ENCODE measurements around the gene ECI1.

The ECI1 gene

GRCh38 chr16:2208308-2208707 is 43.1 kb downstream of the ECI1 start:
- TF ChIP-seq FOXP2 (optimal IDR thresholded peaks at IDR 0.05; ENCODE audit: borderline replicate concordance, extremely low read depth, extremely low read length, insufficient read depth) (no peak), TAF1 (IDR thresholded peaks at IDR 0.05; ENCODE audit: borderline replicate concordance, insufficient read depth, low read length) (no peak), SIN3A (IDR thresholded peaks at IDR 0.05; ENCODE audit: borderline replicate concordance, insufficient read depth, low read length) (no peak), POLR2AphosphoS5 (IDR thresholded peaks at IDR 0.05; ENCODE audit: low read depth, low read length) (no peak)
- TF ChIP-seq, protein P1, sequence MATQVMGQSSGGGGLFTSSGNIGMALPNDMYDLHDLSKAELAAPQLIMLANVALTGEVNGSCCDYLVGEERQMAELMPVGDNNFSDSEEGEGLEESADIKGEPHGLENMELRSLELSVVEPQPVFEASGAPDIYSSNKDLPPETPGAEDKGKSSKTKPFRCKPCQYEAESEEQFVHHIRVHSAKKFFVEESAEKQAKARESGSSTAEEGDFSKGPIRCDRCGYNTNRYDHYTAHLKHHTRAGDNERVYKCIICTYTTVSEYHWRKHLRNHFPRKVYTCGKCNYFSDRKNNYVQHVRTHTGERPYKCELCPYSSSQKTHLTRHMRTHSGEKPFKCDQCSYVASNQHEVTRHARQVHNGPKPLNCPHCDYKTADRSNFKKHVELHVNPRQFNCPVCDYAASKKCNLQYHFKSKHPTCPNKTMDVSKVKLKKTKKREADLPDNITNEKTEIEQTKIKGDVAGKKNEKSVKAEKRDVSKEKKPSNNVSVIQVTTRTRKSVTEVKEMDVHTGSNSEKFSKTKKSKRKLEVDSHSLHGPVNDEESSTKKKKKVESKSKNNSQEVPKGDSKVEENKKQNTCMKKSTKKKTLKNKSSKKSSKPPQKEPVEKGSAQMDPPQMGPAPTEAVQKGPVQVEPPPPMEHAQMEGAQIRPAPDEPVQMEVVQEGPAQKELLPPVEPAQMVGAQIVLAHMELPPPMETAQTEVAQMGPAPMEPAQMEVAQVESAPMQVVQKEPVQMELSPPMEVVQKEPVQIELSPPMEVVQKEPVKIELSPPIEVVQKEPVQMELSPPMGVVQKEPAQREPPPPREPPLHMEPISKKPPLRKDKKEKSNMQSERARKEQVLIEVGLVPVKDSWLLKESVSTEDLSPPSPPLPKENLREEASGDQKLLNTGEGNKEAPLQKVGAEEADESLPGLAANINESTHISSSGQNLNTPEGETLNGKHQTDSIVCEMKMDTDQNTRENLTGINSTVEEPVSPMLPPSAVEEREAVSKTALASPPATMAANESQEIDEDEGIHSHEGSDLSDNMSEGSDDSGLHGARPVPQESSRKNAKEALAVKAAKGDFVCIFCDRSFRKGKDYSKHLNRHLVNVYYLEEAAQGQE (IDR thresholded peaks at IDR 0.05; ENCODE audit: insufficient read depth in 1 of 2, low read depth in 2 of 2, low read length in 2 of 2): no peak

DNA sequence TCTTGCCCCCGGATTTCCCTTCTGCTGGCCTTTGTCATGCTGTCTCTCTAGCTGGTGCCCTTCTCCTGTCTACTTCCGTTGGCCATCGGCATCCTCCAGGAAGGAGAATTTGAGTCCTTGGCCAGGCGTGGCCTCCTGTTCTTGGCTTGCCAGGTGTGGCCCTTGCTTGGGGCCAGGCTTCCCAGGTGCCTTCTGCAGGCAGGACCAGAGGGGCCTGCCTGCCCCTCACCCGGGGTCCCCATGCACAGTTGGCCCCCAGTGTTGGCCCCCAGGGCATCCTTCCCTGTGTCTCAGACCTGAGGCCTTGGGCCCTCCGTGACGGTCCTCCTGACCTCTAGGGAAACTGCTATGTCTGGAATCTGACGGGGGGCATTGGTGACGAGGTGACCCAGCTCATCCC is 43.5 kb downstream of the ECI1 start:
- TF ChIP-seq FOXP2 (optimal IDR thresholded peaks at IDR 0.05; ENCODE audit: borderline replicate concordance, extremely low read depth, extremely low read length, insufficient read depth): no peak
- no peak for TF ChIP-seq SIN3A (IDR thresholded peaks at IDR 0.05; ENCODE audit: borderline replicate concordance, insufficient read depth, low read length)
- TF ChIP-seq, protein P1 (IDR thresholded peaks at IDR 0.05; ENCODE audit: insufficient read depth in 1 of 2, low read depth in 2 of 2, low read length in 2 of 2): no peak
- no peak for TF ChIP-seq TAF1 (IDR thresholded peaks at IDR 0.05; ENCODE audit: borderline replicate concordance, insufficient read depth, low read length)

DNA sequence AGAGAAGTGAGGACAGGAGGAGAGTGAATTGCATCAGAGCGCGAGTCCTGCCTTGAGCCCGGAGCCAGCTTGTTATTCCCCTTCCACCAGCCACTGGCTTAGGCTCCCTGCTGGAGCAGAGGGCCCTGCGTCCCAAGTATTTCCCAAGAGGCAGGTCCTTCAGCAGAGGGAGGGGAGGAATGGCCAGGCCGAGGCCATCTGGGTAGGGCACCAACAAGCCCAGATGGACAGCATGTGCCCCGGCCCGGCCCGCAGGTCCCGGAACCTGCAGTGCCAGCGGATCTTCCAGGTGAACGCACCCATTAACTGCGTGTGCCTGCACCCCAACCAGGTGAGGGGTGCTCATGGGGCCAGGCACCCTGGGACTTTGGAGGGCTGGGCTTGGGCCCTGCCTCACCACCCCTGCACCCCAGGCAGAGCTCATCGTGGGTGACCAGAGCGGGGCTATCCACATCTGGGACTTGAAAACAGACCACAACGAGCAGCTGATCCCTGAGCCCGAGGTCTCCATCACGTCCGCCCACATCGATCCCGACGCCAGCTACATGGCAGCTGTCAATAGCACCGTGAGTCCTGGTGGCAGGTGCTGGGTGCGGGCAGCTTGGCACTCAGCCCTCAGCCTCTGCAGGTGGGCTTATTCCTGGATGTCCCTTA is 44.5 kb downstream of the ECI1 start:
- no peak for TF ChIP-seq SIN3A (IDR thresholded peaks at IDR 0.05; ENCODE audit: borderline replicate concordance, insufficient read depth, low read length)
- no peak for TF ChIP-seq FOXP2 (optimal IDR thresholded peaks at IDR 0.05; ENCODE audit: borderline replicate concordance, extremely low read depth, extremely low read length, insufficient read depth)
- TF ChIP-seq, protein P1 (IDR thresholded peaks at IDR 0.05; ENCODE audit: insufficient read depth in 1 of 2, low read depth in 2 of 2, low read length in 2 of 2): no peak
- TF ChIP-seq POLR2AphosphoS5 (IDR thresholded peaks at IDR 0.05; ENCODE audit: low read depth, low read length): no peak
- TF ChIP-seq TAF1 (IDR thresholded peaks at IDR 0.05; ENCODE audit: borderline replicate concordance, insufficient read depth, low read length): no peak

- TF ChIP-seq, protein P1 (IDR thresholded peaks at IDR 0.05; ENCODE audit: insufficient read depth in 1 of 2, low read depth in 2 of 2, low read length in 2 of 2): no peak
- TF ChIP-seq POLR2AphosphoS5 (IDR thresholded peaks at IDR 0.05; ENCODE audit: low read depth, low read length): no peak
- TF ChIP-seq TAF1 (IDR thresholded peaks at IDR 0.05; ENCODE audit: borderline replicate concordance, insufficient read depth, low read length): no peak
- TF ChIP-seq SIN3A (IDR thresholded peaks at IDR 0.05; ENCODE audit: borderline replicate concordance, insufficient read depth, low read length): no peak
- no peak for TF ChIP-seq FOXP2 (optimal IDR thresholded peaks at IDR 0.05; ENCODE audit: borderline replicate concordance, extremely low read depth, extremely low read length, insufficient read depth)
Measured at GRCh38 chr16:2206420-2206779, 45.0 kb downstream of the ECI1 start.

- TF ChIP-seq, protein P1 (IDR thresholded peaks at IDR 0.05; ENCODE audit: insufficient read depth in 1 of 2, low read depth in 2 of 2, low read length in 2 of 2): no peak
- no peak for TF ChIP-seq SIN3A (IDR thresholded peaks at IDR 0.05; ENCODE audit: borderline replicate concordance, insufficient read depth, low read length)
- TF ChIP-seq TAF1 (IDR thresholded peaks at IDR 0.05; ENCODE audit: borderline replicate concordance, insufficient read depth, low read length): no peak
- TF ChIP-seq FOXP2 (optimal IDR thresholded peaks at IDR 0.05; ENCODE audit: borderline replicate concordance, extremely low read depth, extremely low read length, insufficient read depth): no peak
- 0 out of 2 replicates have a peak, but pooled peaks have one; percentile 10 for TF ChIP-seq POLR2AphosphoS5 (IDR thresholded peaks at IDR 0.05; ENCODE audit: low read depth, low read length)
Measured at GRCh38 chr16:2205967-2206313, 45.4 kb downstream of the ECI1 start.
